Spleen (tissue), 11 donors: ENCODE data around the gene CYP2F1. TPM values are rescaled to one million over a fixed set of nuclear protein-coding genes. Genes with fewer than 3 reads are reported as not detected.

Experiments
- DNase-seq: peaks from one replicate; pipeline ENCODE4 v3.0.0-alpha.2; 2020
- H3K27ac ChIP-seq, 8 donors: fragments of 200-600 bp; sonication (generic) in 7 of 8; 1 replicate in 4 of 8; 2 replicates in 4 of 8; pipeline versions ENCODE4 v1.5.0 to v1.8.0; 2016 to 2021; ENCODE audit warnings: inconsistent platforms in 4 of 8, mild to moderate bottlenecking in 4 of 8, moderate library complexity in 1 of 8
- H3K27me3 ChIP-seq, 7 donors: fragments of 200-600 bp; sonication (generic) in 6 of 7; replicated peaks in 1 of 7; 1 replicate in 4 of 7; 2 replicates in 3 of 7; pipeline versions ENCODE4 v1.5.0 to v1.8.0; 2016 to 2021; ENCODE audit warnings: inconsistent platforms in 3 of 7, mild to moderate bottlenecking in 1 of 7
- H3K36me3 ChIP-seq, 6 donors: fragments of 200-600 bp; sonication (generic) in 5 of 6; 1 replicate in 4 of 6; 2 replicates in 2 of 6; pipeline versions ENCODE4 v1.5.0 to v1.8.0; 2016 to 2021; ENCODE audit warnings: inconsistent platforms in 2 of 6
- H3K4me1 ChIP-seq, 6 donors: fragments of 200-600 bp; sonication (generic) in 5 of 6; 1 replicate in 3 of 6; 2 replicates in 3 of 6; pipeline versions ENCODE4 v1.5.0 to v1.8.0; 2016 to 2021; ENCODE audit warnings: inconsistent platforms in 3 of 6
- H3K4me3 ChIP-seq, 8 donors: fragments of 200-600 bp; sonication (generic) in 7 of 8; 1 replicate in 4 of 8; 2 replicates in 4 of 8; pipeline versions ENCODE4 v1.5.0 to v1.8.0; 2016 to 2021; ENCODE audit warnings: inconsistent platforms in 4 of 8, mild to moderate bottlenecking in 4 of 8, moderate library complexity in 2 of 8
- H3K9me3 ChIP-seq, 8 donors: fragments of 200-600 bp; sonication (generic) in 7 of 8; 1 replicate in 4 of 8; 2 replicates in 4 of 8; pipeline versions ENCODE4 v1.5.0 to v1.8.0; 2016 to 2021; ENCODE audit warnings: inconsistent platforms in 4 of 8
- POLR2A ChIP-seq, 3 donors: fragments of 450-650 bp; IDR thresholded peaks; one replicate each; pipeline ENCODE4 v1.5.1; 2017; ENCODE audit warnings: antibody characterized with exemption in 3 of 3, mild to moderate bottlenecking in 1 of 3
- POLR2AphosphoS5 ChIP-seq, 3 donors: sonication (generic); formaldehyde crosslinking; IDR thresholded peaks; one replicate each; pipeline ENCODE4 v1.5.1; 2017; ENCODE audit warnings: antibody characterized with exemption in 3 of 3
- WGBS, 5 donors: extraction: QIAGEN DNeasy Blood & Tissue Kit in 3 of 5; methylation state at CpG; one replicate each; pipeline versions ENCODE4 v1.1.5 to v1.1.7; 2013 to 2018; 5-methylcytosine and 5-hydroxymethylcytosine counted together
- intact Hi-C: fragments of 100-400 bp; cut with DNase I; formaldehyde crosslinking; loops from one replicate; pipeline ENCODE4 v1.15.0; 2023; ENCODE audit warnings: low total_unique reads
- polyA plus RNA-seq, 3 donors: library from polyadenylated mRNA; stranded (reverse); fragments of 200-250 nt; gene quantifications; one replicate each; pipeline ENCODE4 v1.2.1, GENCODE V29; 2013
- total RNA-seq, 7 donors: library from RNA; depleted of rRNA in 3 of 7; stranded (reverse); fragments of >200 nt in 3 of 7; fragmentation: NEBNext Ultra II Directional in 4 of 7; extraction: Animal tissue kit (Norgen Biotek cat#: 25700) in 4 of 7; gene quantifications; one replicate each; pipeline versions ENCODE4 v1.1.0 to v1.2.1, GENCODE V29; 2016 to 2021
- TF ChIP-seq, protein P1 (sequence below), 11 experiments: fragments of 200-600 bp in 7 of 11; fragments of 450-650 bp in 4 of 11; sonication (generic) in 4 of 11; IDR thresholded peaks in 8 of 11; conservative IDR thresholded peaks in 3 of 11; 1 replicate in 7 of 11; 2 replicates in 4 of 11; pipeline versions ENCODE4 v1.4.0 to v1.8.0; 2016 to 2021; ENCODE audit warnings: antibody characterized with exemption in 11 of 11, inconsistent platforms in 4 of 11, mild to moderate bottlenecking in 1 of 11
- donor health status: healthy with polysubstance abuse.
- donor health status: DM: no; HTN: no; CAD: no; lungs with moderate emphysema.
- donor health status: DM: no; HTN: no; CAD: no.
- donor health status: Bipolar disorder and iron deficiency.
- donor health status: healthy.
- donor health status: DM: no; HTN: no; CAD: no.
- donor health status: DM: yes; HTN: yes; CAD: no.

The CYP2F1 gene
- total and polyA plus RNA-seq, 10 donors = not detected

GRCh38 chr19:41085748-41086415 is 28.4 kb upstream of the CYP2F1 start:
- no peak overlapping the region for H3K27ac ChIP-seq
- 40 to 77% (median 50%) methylated on average over 1 of the region's 1 CpG for WGBS, 5 donors
- peaks cover 0 to 73% (median 4%) of the 10 kb centered on the region in 7 donors for H3K27me3 ChIP-seq
- no peak for DNase-seq
- H3K4me1 ChIP-seq = no peaks in the 10 kb centered on the region
- TF ChIP-seq, protein P1, sequence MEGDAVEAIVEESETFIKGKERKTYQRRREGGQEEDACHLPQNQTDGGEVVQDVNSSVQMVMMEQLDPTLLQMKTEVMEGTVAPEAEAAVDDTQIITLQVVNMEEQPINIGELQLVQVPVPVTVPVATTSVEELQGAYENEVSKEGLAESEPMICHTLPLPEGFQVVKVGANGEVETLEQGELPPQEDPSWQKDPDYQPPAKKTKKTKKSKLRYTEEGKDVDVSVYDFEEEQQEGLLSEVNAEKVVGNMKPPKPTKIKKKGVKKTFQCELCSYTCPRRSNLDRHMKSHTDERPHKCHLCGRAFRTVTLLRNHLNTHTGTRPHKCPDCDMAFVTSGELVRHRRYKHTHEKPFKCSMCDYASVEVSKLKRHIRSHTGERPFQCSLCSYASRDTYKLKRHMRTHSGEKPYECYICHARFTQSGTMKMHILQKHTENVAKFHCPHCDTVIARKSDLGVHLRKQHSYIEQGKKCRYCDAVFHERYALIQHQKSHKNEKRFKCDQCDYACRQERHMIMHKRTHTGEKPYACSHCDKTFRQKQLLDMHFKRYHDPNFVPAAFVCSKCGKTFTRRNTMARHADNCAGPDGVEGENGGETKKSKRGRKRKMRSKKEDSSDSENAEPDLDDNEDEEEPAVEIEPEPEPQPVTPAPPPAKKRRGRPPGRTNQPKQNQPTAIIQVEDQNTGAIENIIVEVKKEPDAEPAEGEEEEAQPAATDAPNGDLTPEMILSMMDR (IDR thresholded peaks at IDR 0.05 in 8 of 11, conservative IDR thresholded peaks at IDR 0.05 in 3 of 11) = no peak
- TF ChIP-seq POLR2AphosphoS5 (IDR thresholded peaks at IDR 0.05) (no peak), POLR2A (IDR thresholded peaks at IDR 0.05) (no peak)
- H3K4me3 ChIP-seq = no peak overlapping the region
- H3K9me3 ChIP-seq = peaks cover 0 to 9% (median 3%) of the 10 kb centered on the region in 8 donors
- no peaks in the 10 kb centered on the region for H3K36me3 ChIP-seq
- intact Hi-C loops = no loop called here

GRCh38 chr19:41088151-41088550 is 26.1 kb upstream of the CYP2F1 start, which contains the start of gene CYP2A13:
CYP2A13 (plus strand) TSS chr19:41088451; CDS start chr19:41088472, 21 bp downstream.
- 58 to 76% (median 71%) methylated on average over 2 of the region's 2 CpGs for WGBS, 5 donors
- intact Hi-C loops = no loop called here
- no peak within 1 kb of the TSS for H3K27ac ChIP-seq
- H3K36me3 ChIP-seq = no peaks in the 10 kb centered on the region
- no peak within 1 kb of the TSS for H3K4me3 ChIP-seq
- no peak for DNase-seq
- peaks cover 0 to 77% (median 4%) of the 10 kb centered on the region in 7 donors for H3K27me3 ChIP-seq
- H3K4me1 ChIP-seq = no peaks in the 10 kb centered on the region
- H3K9me3 ChIP-seq = no peaks in the 10 kb centered on the region
- TF ChIP-seq, protein P1 (IDR thresholded peaks at IDR 0.05 in 8 of 11, conservative IDR thresholded peaks at IDR 0.05 in 3 of 11) = no peak
- TF ChIP-seq POLR2AphosphoS5 (IDR thresholded peaks at IDR 0.05) = no peak
- TF ChIP-seq POLR2A (IDR thresholded peaks at IDR 0.05) = no peak

- DNase-seq = no peak
- no peak for TF ChIP-seq POLR2A (IDR thresholded peaks at IDR 0.05)
- TF ChIP-seq, protein P1 (IDR thresholded peaks at IDR 0.05 in 8 of 11, conservative IDR thresholded peaks at IDR 0.05 in 3 of 11) = no peak
- no peak for TF ChIP-seq POLR2AphosphoS5 (IDR thresholded peaks at IDR 0.05)
- Histone ChIP-seq H3K4me3 (no peak overlapping the region), H3K4me1 (no peaks in the 10 kb centered on the region), H3K36me3 (no peaks in the 10 kb centered on the region), H3K9me3 (no peaks in the 10 kb centered on the region), H3K27ac (no peak overlapping the region), H3K27me3 (peaks cover 0 to 79% (median 9%) of the 10 kb centered on the region in 7 donors)
- 2 to 5% (median 5%) methylated on average over 11 to 32 of the region's 32 CpGs for WGBS, 5 donors
- intact Hi-C loops = no loop called here
These were observed 24.3 kb upstream of the CYP2F1 start for GRCh38 chr19:41089959-41090358.

- Histone ChIP-seq H3K27ac (no peak overlapping the region), H3K4me3 (no peak overlapping the region), H3K36me3 (no peaks in the 10 kb centered on the region), H3K9me3 (peaks cover 0 to 17% (median 6%) of the 10 kb centered on the region in 8 donors), H3K4me1 (no peaks in the 10 kb centered on the region), H3K27me3 (peaks cover 0 to 67% (median 5%) of the 10 kb centered on the region in 7 donors)
- intact Hi-C loops = no loop called here
- WGBS, 5 donors = 41 to 58% (median 51%) methylated on average over 15 of the region's 15 CpGs
- TF ChIP-seq POLR2A (IDR thresholded peaks at IDR 0.05) (no peak), POLR2AphosphoS5 (IDR thresholded peaks at IDR 0.05) (no peak)
- TF ChIP-seq, protein P1 (IDR thresholded peaks at IDR 0.05 in 8 of 11, conservative IDR thresholded peaks at IDR 0.05 in 3 of 11) = no peak
- no peak for DNase-seq
These were observed 18.5 kb upstream of the CYP2F1 start for GRCh38 chr19:41095703-41096102.
